HG03460 (cell line): ENCODE measurements around the gene GPRIN3.
A peak's percentile ranks its signal among the peaks of the same experiment; 100 is the strongest.
"Not testable (repeated sequence)": the region's sequence is repeated elsewhere in the genome, so short reads cannot be mapped to it uniquely, and the experiment has no call there.

ENCODE experiments used
- ATAC-seq: cut with Tn5 transposase; IDR thresholded peaks from one replicate; pipeline ENCODE4 v1.9.1; 2021; ENCODE audit not compliant: unreplicated experiment

GPRIN3 gene

GRCh38 chr4:89314291-89314690 lies 6.7 kb upstream of the GPRIN3 start:
- no peak for ATAC-seq

- no peak for ATAC-seq
Observed at GRCh38 chr4:89312066-89312465, 4.5 kb upstream of the GPRIN3 start.

GRCh38 chr4:89311433-89311832 lies 3.8 kb upstream of the GPRIN3 start:
- no peak for ATAC-seq

- ATAC-seq = not testable (repeated sequence)
Observed at GRCh38 chr4:89309154-89309553, 1.6 kb upstream of the GPRIN3 start.

GRCh38 chr4:89308161-89308500 lies 531 bp upstream of the GPRIN3 start:
- no peak for ATAC-seq

- ATAC-seq = no peak
Observed at GRCh38 chr4:89307178-89307445, 488 bp downstream of the GPRIN3 start.

- ATAC-seq = no peak
Observed at GRCh38 chr4:89306486-89307177, 968 bp downstream of the GPRIN3 start.

GRCh38 chr4:89305712-89306437 lies 1.7 kb downstream of the GPRIN3 start:
- no peak for ATAC-seq

GRCh38 chr4:89305028-89305427 lies 2.6 kb downstream of the GPRIN3 start:
- no peak for ATAC-seq

GRCh38 chr4:89303814-89304388 lies 3.7 kb downstream of the GPRIN3 start:
- ATAC-seq = no peak

GRCh38 chr4:89303177-89303576 lies 4.4 kb downstream of the GPRIN3 start:
- no peak for ATAC-seq

GRCh38 chr4:89301902-89302301 lies 5.7 kb downstream of the GPRIN3 start:
- ATAC-seq = no peak

- no peak for ATAC-seq
Observed at GRCh38 chr4:89301003-89301402, 6.6 kb downstream of the GPRIN3 start.

GRCh38 chr4:89300499-89300898 lies 7.1 kb downstream of the GPRIN3 start:
- ATAC-seq = no peak

- ATAC-seq = no peak
Observed at GRCh38 chr4:89300060-89300459, 7.5 kb downstream of the GPRIN3 start.

- ATAC-seq = no peak
Observed at GRCh38 chr4:89299153-89299791, 8.3 kb downstream of the GPRIN3 start.

GRCh38 chr4:89298788-89299152 lies 8.8 kb downstream of the GPRIN3 start:
- ATAC-seq = no peak

GRCh38 chr4:89298155-89298554 lies 9.4 kb downstream of the GPRIN3 start:
- ATAC-seq = peak; percentile 55

- no peak for ATAC-seq
Observed at GRCh38 chr4:89296896-89297295, 10.7 kb downstream of the GPRIN3 start.

GRCh38 chr4:89296399-89296798 lies 11.2 kb downstream of the GPRIN3 start:
- ATAC-seq = no peak

- ATAC-seq = no peak
Observed at GRCh38 chr4:89295415-89295927, 12.1 kb downstream of the GPRIN3 start.
